CD8-positive, alpha-beta memory T cell (primary cell): Measurements from ENCODE around the gene TOM1L2. TPM values are rescaled to one million over a fixed set of nuclear protein-coding genes. Genes with fewer than 3 reads are reported as not detected.

Source experiments
- CTCF ChIA-PET: fragments of 350-600 bp; sonication (Branson Sonifier 250); formaldehyde crosslinking; loops from one replicate; lab custom pipeline; 2021; ENCODE audit warnings: antibody characterized with exemption; lab: Charles Lee
- POLR2A ChIA-PET: fragments of 350-600 bp; sonication (Branson Sonifier 250); formaldehyde crosslinking; loops from one replicate; lab custom pipeline; 2021; ENCODE audit warnings: antibody characterized with exemption; lab: Charles Lee
- DNase-seq, 5 donors: peaks; one replicate each; pipeline versions ENCODE4 v3.0.0 to v3.0.0-alpha.2; 2020 to 2022; ENCODE audit warnings: mixed read lengths in 1 of 5
- H3K27ac ChIP-seq: one replicate; pipeline ENCODE4 v1.7.0; 2013; ENCODE audit warnings: low read depth, mild to moderate bottlenecking, low read length, moderate library complexity
- H3K27me3 ChIP-seq: 2 replicates; pipeline ENCODE4 v1.7.0; 2013; ENCODE audit warnings: low read length, mild to moderate bottlenecking; ENCODE audit not compliant: insufficient read depth, poor library complexity, severe bottlenecking
- H3K36me3 ChIP-seq: 2 replicates; pipeline ENCODE4 v1.7.0; 2013; ENCODE audit warnings: mild to moderate bottlenecking, low read length, moderate library complexity; ENCODE audit not compliant: insufficient read depth
- H3K4me1 ChIP-seq: 2 replicates; pipeline ENCODE4 v1.7.0; 2013; ENCODE audit warnings: mild to moderate bottlenecking, low read length, moderate library complexity; ENCODE audit not compliant: insufficient read depth
- H3K4me3 ChIP-seq: 2 replicates; pipeline ENCODE4 v1.7.0; 2013; ENCODE audit warnings: mild to moderate bottlenecking, low read length
- H3K9me3 ChIP-seq: 2 replicates; pipeline ENCODE4 v1.7.0; 2013; ENCODE audit warnings: mild to moderate bottlenecking, low read length
- H3K27ac Mint-ChIP-seq, 8 donors: one replicate each; pipeline ENCODE4 v1.8.0; 2020 to 2021; ENCODE audit warnings: mixed read lengths in 8 of 8, mild to moderate bottlenecking in 6 of 8, inconsistent platforms in 3 of 8, moderate library complexity in 3 of 8
- H3K27me3 Mint-ChIP-seq, 2 donors: one replicate each; pipeline ENCODE4 v1.8.0; 2020 to 2021; ENCODE audit warnings: mixed read lengths in 2 of 2, mild to moderate bottlenecking in 1 of 2, moderate library complexity in 1 of 2
- H3K36me3 Mint-ChIP-seq, 3 donors: one replicate each; pipeline ENCODE4 v1.8.0; 2020 to 2021; ENCODE audit warnings: mixed read lengths in 3 of 3, inconsistent platforms in 1 of 3, mild to moderate bottlenecking in 1 of 3
- H3K4me1 Mint-ChIP-seq, 3 donors: one replicate each; pipeline ENCODE4 v1.8.0; 2020 to 2021; ENCODE audit warnings: mixed read lengths in 3 of 3, inconsistent platforms in 1 of 3, mild to moderate bottlenecking in 1 of 3
- H3K4me3 Mint-ChIP-seq, 7 donors: one replicate each; pipeline ENCODE4 v1.8.0; 2020 to 2021; ENCODE audit warnings: mixed read lengths in 7 of 7, mild to moderate bottlenecking in 6 of 7, moderate library complexity in 4 of 7, inconsistent platforms in 2 of 7
- H3K9me3 Mint-ChIP-seq, 5 donors: one replicate each; pipeline ENCODE4 v1.8.0; 2020 to 2022; ENCODE audit warnings: mixed read lengths in 5 of 5, mild to moderate bottlenecking in 3 of 5, moderate library complexity in 2 of 5, inconsistent platforms in 1 of 5
- polyA plus RNA-seq: library from polyadenylated mRNA; unstranded; fragments of 300-500 nt; fragmentation: Illumina TruSeq; gene quantifications from one replicate; pipeline ENCODE4 v1.2.3, GENCODE V29; 2021
- total RNA-seq, 2 experiments: library from RNA; stranded (reverse); gene quantifications; one replicate each; pipeline ENCODE4 v1.2.3, GENCODE V29; 2021

The TOM1L2 gene
- total and polyA plus RNA-seq, 3 experiments from 2014 or later = 6.5 to 11.3 (median 10.0) TPM

DNA sequence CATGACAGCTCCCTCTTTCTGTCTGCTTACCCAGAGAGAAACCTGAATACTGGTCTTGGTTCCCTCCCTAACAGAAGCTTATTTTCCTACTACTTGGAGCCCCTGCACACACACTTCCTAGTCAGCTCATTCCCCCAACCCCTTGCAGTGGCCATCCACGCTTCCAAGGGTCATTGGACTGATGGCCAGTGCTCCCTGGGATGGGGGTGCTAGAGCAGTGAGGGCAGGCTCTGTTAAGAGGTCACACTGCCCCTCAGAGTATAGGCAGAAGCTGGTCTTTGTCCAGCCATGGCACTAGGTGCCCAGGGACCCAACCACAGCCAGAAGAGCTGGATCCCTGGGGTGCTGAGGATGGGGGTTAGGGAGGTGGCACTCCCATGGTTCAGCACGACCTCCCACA lies 13.0 kb upstream of the TOM1L2 start:
- no peaks in the 10 kb centered on the region for H3K4me1 Mint-ChIP-seq
- Histone ChIP-seq H3K36me3 (no peaks in the 10 kb centered on the region), H3K4me3 (no peak overlapping the region), H3K27ac (no peak overlapping the region), H3K27me3 (no peaks in the 10 kb centered on the region), H3K4me1 (no peaks in the 10 kb centered on the region), H3K9me3 (no peaks in the 10 kb centered on the region)
- no peak overlapping the region for H3K27ac Mint-ChIP-seq
- ChIA-PET CTCF (interaction anchor here (1.2 to 1.5 kb wide), 2 partner anchors 13 to 49 kb away, joined by 3 read pairs; partner anchors contain the start of genes DRC3 and TOM1L2), POLR2A (no interaction called here)
- DNase-seq = no peak
- H3K36me3 Mint-ChIP-seq = no peaks in the 10 kb centered on the region
- H3K27me3 Mint-ChIP-seq = no peaks in the 10 kb centered on the region
- H3K9me3 Mint-ChIP-seq = no peaks in the 10 kb centered on the region
- no peak overlapping the region for H3K4me3 Mint-ChIP-seq

- Histone ChIP-seq H3K9me3 (no peaks in the 10 kb centered on the region), H3K27ac (no peak overlapping the region), H3K4me3 (no peak overlapping the region), H3K36me3 (no peaks in the 10 kb centered on the region), H3K4me1 (no peaks in the 10 kb centered on the region), H3K27me3 (no peaks in the 10 kb centered on the region)
- no peak overlapping the region for H3K4me3 Mint-ChIP-seq
- no peaks in the 10 kb centered on the region for H3K9me3 Mint-ChIP-seq
- H3K36me3 Mint-ChIP-seq = no peaks in the 10 kb centered on the region
- ChIA-PET POLR2A (no interaction called here), CTCF (interaction anchor here (1.5 kb wide), 1 partner anchor 11 kb away, joined by 3 read pairs; the partner anchor contains the start of genes DRC3 and TOM1L2)
- H3K27ac Mint-ChIP-seq = peak overlapping the region in 1 of 8 donors; percentile 70
- no peak for DNase-seq
- no peaks in the 10 kb centered on the region for H3K4me1 Mint-ChIP-seq
- peaks cover 0 to 2% of the 10 kb centered on the region in 2 donors for H3K27me3 Mint-ChIP-seq
These were observed 11.6 kb upstream of the TOM1L2 start for GRCh38 chr17:17983776-17984175.

DNA sequence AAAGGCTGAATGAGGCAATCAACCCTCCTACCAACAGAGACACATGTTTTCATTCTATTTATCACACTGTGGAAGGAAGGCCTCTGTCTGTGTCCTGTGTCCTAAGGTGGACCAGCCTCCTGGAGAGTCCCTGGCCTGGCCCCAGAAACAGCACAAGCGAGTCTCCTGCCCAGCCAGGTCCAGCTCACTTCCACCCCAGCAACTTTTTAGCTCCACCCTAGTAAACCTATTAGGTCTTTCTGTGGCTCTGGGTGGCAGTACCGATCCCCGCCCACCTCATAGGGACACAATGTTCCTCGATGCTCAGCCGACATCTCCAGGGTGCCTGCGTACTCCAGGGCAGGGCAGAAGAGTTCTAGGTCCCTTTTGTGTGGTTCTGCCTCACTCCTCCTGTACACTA lies 11.2 kb upstream of the TOM1L2 start:
- Mint-ChIP-seq H3K27me3 (peaks cover 0 to 2% of the 10 kb centered on the region in 2 donors), H3K4me3 (peak overlapping the region in 1 of 7 donors; percentile 37), H3K4me1 (no peaks in the 10 kb centered on the region), H3K9me3 (no peaks in the 10 kb centered on the region), H3K27ac (peak overlapping the region in 1 of 8 donors; percentile 70), H3K36me3 (no peaks in the 10 kb centered on the region)
- ChIA-PET POLR2A (no interaction called here), CTCF (no interaction called here)
- no peaks in the 10 kb centered on the region for H3K27me3 ChIP-seq
- H3K4me3 ChIP-seq = no peak overlapping the region
- no peaks in the 10 kb centered on the region for H3K9me3 ChIP-seq
- DNase-seq = no peak
- H3K4me1 ChIP-seq = no peaks in the 10 kb centered on the region
- H3K27ac ChIP-seq = no peak overlapping the region
- H3K36me3 ChIP-seq = no peaks in the 10 kb centered on the region

DNA sequence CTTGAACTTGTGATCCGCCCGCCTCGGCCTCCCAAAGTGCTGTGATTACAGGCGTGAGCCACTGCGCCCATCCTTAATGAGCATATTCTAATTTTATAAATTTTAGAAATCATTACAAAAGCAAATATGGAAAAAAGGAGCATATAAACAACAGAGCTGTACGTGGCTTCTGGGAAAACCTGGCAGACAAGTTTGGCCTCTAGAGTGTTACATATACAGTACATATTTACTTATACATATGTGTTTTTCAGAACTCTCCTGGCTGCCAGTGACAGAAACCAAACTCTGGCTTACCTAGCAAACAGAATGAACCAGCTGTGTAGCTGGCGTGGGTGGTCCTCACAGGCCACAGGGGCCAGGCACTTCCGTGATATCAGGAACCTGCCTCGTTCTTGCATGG lies 10.6 kb upstream of the TOM1L2 start:
- no peak overlapping the region for H3K27ac ChIP-seq
- CTCF ChIA-PET = no interaction called here

GRCh38 chr17:17981330-17981729 lies 9.1 kb upstream of the TOM1L2 start:
- no peaks in the 10 kb centered on the region for H3K4me1 Mint-ChIP-seq
- DNase-seq = no peak
- no peaks in the 10 kb centered on the region for H3K9me3 ChIP-seq
- peaks cover 0 to 6% of the 10 kb centered on the region in 2 donors for H3K27me3 Mint-ChIP-seq
- H3K9me3 Mint-ChIP-seq = no peaks in the 10 kb centered on the region
- no peak overlapping the region for H3K4me3 Mint-ChIP-seq
- no peaks in the 10 kb centered on the region for H3K36me3 ChIP-seq
- H3K27me3 ChIP-seq = no peaks in the 10 kb centered on the region
- no peak overlapping the region for H3K27ac ChIP-seq
- no peaks in the 10 kb centered on the region for H3K4me1 ChIP-seq
- no peak overlapping the region for H3K4me3 ChIP-seq
- ChIA-PET CTCF (no interaction called here), POLR2A (no interaction called here)
- no peak overlapping the region for H3K27ac Mint-ChIP-seq
- no peaks in the 10 kb centered on the region for H3K36me3 Mint-ChIP-seq

More for the DNA sequence above, 10.6 kb upstream of the TOM1L2 start:
- no peaks in the 10 kb centered on the region for H3K9me3 Mint-ChIP-seq
- no peak for DNase-seq
- no peak overlapping the region for H3K4me3 Mint-ChIP-seq
- peaks cover 0 to 2% of the 10 kb centered on the region in 2 donors for H3K27me3 Mint-ChIP-seq
- H3K36me3 Mint-ChIP-seq = no peaks in the 10 kb centered on the region
- Histone ChIP-seq H3K9me3 (no peaks in the 10 kb centered on the region), H3K36me3 (no peaks in the 10 kb centered on the region), H3K4me1 (no peaks in the 10 kb centered on the region), H3K4me3 (no peak overlapping the region), H3K27me3 (no peaks in the 10 kb centered on the region)
- POLR2A ChIA-PET = no interaction called here
- no peak overlapping the region for H3K27ac Mint-ChIP-seq
- H3K4me1 Mint-ChIP-seq = no peaks in the 10 kb centered on the region

- H3K27ac ChIP-seq = no peak overlapping the region
- CTCF ChIA-PET = no interaction called here
- Mint-ChIP-seq H3K4me3 (no peak overlapping the region), H3K36me3 (no peaks in the 10 kb centered on the region), H3K27ac (no peak overlapping the region), H3K4me1 (no peaks in the 10 kb centered on the region), H3K9me3 (no peaks in the 10 kb centered on the region), H3K27me3 (peaks cover 0 to 6% of the 10 kb centered on the region in 2 donors)
- POLR2A ChIA-PET = interaction anchor here (0.7 kb wide), 1 partner anchor 144 kb away, joined by 4 read pairs; no protein-coding TSS in a partner anchor
- H3K27me3 ChIP-seq = no peaks in the 10 kb centered on the region
- no peaks in the 10 kb centered on the region for H3K9me3 ChIP-seq
- H3K4me1 ChIP-seq = no peaks in the 10 kb centered on the region
- no peaks in the 10 kb centered on the region for H3K36me3 ChIP-seq
- no peak for DNase-seq
- H3K4me3 ChIP-seq = no peak overlapping the region
These were observed 7.6 kb upstream of the TOM1L2 start for GRCh38 chr17:17979778-17980177.

DNA sequence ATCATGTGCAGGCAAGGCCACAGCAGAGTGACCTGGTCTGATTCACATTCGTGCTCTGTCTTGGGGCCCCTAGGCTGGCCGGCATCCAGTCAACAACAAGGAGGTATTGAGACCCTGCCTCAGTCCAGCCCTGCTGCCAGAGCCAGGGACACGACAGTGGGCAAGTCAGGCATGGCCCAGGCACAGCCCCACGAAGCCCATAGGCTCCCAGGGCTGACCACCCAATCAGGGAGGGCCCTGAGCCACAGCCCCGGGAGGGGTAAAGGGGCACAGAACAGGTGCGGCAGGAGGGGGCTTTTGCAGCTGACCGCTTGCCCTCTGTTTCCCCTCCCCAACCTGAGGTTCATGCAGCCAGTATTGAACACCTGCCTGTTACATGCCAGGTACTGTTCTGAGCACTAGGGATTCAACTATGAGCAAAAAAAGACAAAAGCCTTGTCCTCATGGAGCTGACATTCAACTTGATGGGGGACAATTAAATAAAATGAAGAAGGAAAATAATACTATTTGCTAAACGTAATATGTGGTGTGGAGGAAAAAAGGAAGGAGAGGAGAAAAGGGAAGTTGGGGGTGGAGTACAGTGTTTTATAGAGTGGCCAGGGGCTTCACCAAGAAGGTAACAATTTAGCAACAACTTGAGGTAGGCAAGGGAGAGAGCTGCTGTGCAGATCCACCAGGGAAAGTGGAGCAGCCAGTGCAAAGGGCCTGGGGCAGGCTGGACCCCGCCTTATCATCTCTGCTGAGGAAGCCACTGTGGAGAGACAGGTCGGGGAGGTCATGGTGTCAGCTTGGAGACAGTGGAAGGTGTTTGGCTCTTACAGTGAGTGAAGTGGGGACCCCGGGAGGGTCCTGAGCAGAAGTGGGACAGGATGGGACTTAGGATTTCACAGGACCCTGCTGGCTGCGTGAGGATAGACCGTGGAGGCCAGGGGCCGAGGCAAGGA lies 6.6 kb upstream of the TOM1L2 start:
- no peak overlapping the region for H3K27ac Mint-ChIP-seq
- ChIA-PET POLR2A (no interaction called here), CTCF (no interaction called here)
- Histone ChIP-seq H3K4me1 (no peaks in the 10 kb centered on the region), H3K27ac (no peak overlapping the region), H3K27me3 (no peaks in the 10 kb centered on the region), H3K36me3 (no peaks in the 10 kb centered on the region), H3K4me3 (no peak overlapping the region), H3K9me3 (no peaks in the 10 kb centered on the region)
- peaks cover 0 to 6% of the 10 kb centered on the region in 2 donors for H3K27me3 Mint-ChIP-seq
- H3K4me3 Mint-ChIP-seq = no peak overlapping the region
- H3K4me1 Mint-ChIP-seq = peaks cover 2 to 3% (median 2%) of the 10 kb centered on the region in 3 donors
- no peaks in the 10 kb centered on the region for H3K36me3 Mint-ChIP-seq
- no peaks in the 10 kb centered on the region for H3K9me3 Mint-ChIP-seq
- DNase-seq = no peak

DNA sequence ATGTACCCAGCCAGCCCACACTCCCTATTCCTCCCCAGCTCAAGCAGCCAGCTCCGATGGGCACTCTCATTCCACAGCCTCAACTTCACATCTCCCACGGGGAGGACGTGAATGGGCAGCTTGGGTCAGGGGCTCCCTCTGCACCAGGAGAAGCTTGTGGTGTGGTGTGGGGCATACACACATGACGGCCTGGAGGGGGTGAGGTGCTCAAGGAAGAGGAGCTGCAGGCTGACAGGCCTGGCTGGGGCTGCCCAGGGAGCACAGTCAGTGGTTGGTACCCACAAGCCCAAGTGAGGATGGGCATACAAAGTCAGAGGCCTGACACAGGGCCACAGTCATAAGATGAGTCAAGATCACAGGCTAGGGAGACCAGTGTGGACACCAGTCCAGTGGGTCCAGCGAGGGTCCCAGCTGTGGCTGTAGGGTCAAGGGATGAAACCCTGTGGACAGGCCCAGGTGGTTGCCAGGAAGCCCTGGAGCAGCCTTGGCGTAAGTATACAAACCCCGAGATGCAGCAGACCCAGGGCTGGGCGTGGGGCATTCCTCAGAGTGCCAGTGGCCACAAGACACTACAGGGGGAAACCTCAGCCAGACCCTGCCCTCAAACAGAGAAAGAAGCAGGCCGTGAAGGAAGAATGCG lies 4.9 kb upstream of the TOM1L2 start:
- H3K27ac ChIP-seq = no peak overlapping the region
- H3K4me1 ChIP-seq = peaks cover 5% of the 10 kb centered on the region

More for the DNA sequence above, 4.9 kb upstream of the TOM1L2 start:
- no peaks in the 10 kb centered on the region for H3K36me3 ChIP-seq
- H3K4me3 ChIP-seq = no peak overlapping the region
- Mint-ChIP-seq H3K36me3 (peaks cover 0 to 4% (median 0%) of the 10 kb centered on the region in 3 donors), H3K4me1 (peaks cover 10 to 15% (median 14%) of the 10 kb centered on the region in 3 donors), H3K9me3 (no peaks in the 10 kb centered on the region), H3K4me3 (no peak overlapping the region), H3K27ac (peak overlapping the region in 2 of 8 donors; percentile 47 to 66), H3K27me3 (peaks cover 0 to 6% of the 10 kb centered on the region in 2 donors)
- no peaks in the 10 kb centered on the region for H3K27me3 ChIP-seq
- POLR2A ChIA-PET = no interaction called here
- CTCF ChIA-PET = no interaction called here
- no peaks in the 10 kb centered on the region for H3K9me3 ChIP-seq
- no peak for DNase-seq
